CD4-positive, alpha-beta T cell treated with Interferon alpha-2 for 1 hour (primary cell): Measurements from ENCODE around the gene PLCB3.

Source experiments
- DNase-seq, 2 donors: peaks; one replicate each; pipeline ENCODE4 v3.0.0-alpha.2; 2020 to 2022

The PLCB3 gene

GRCh38 chr11:64290352-64291261 is 39.3 kb downstream of the PLCB3 start:
- no peak for DNase-seq

GRCh38 chr11:64291262-64291751 is 40.0 kb downstream of the PLCB3 start, which contains the start of gene KCNK4:
KCNK4 (plus strand) TSS chr11:64291302; CDS start chr11:64293019, 1,717 bp downstream.
- no peak for DNase-seq

GRCh38 chr11:64291752-64292459 is 40.6 kb downstream of the PLCB3 start:
- no peak for DNase-seq

- DNase-seq, result no peak
Observed at GRCh38 chr11:64292460-64293254, 41.3 kb downstream of the PLCB3 start.

- DNase-seq, result no peak
Observed at GRCh38 chr11:64294774-64295173, 43.4 kb downstream of the PLCB3 start.

- DNase-seq, result no peak
Observed at GRCh38 chr11:64295760-64296159, 44.4 kb downstream of the PLCB3 start.

GRCh38 chr11:64296236-64296635 is 44.9 kb downstream of the PLCB3 start:
- DNase-seq, result no peak

- DNase-seq, result no peak
Observed at GRCh38 chr11:64296830-64297698, 45.7 kb downstream of the PLCB3 start.

- DNase-seq, result no peak
Observed at GRCh38 chr11:64297699-64298358, 46.5 kb downstream of the PLCB3 start.

- no peak for DNase-seq
Observed at GRCh38 chr11:64298966-64299846, 47.9 kb downstream of the PLCB3 start.

- no peak for DNase-seq
Observed at GRCh38 chr11:64299847-64300648, 48.7 kb downstream of the PLCB3 start, which contains the start of gene CATSPERZ. CATSPERZ (plus strand) TSS chr11:64300358; CDS start chr11:64300411, 53 bp downstream.

GRCh38 chr11:64303109-64304031 is 52.0 kb downstream of the PLCB3 start:
- no peak for DNase-seq

GRCh38 chr11:64304032-64304315 is 52.6 kb downstream of the PLCB3 start:
- no peak for DNase-seq

- peak; percentile 90 to 92 for DNase-seq
Observed at GRCh38 chr11:64304316-64305072, 53.2 kb downstream of the PLCB3 start.

- peak; percentile 98 to 99 for DNase-seq
Observed at GRCh38 chr11:64305075-64305690, 53.9 kb downstream of the PLCB3 start, which contains the start of gene ESRRA. ESRRA (plus strand) TSS chr11:64305524; CDS start chr11:64307180, 1,656 bp downstream.

- peak; percentile 71 to 80 for DNase-seq
Observed at GRCh38 chr11:64305691-64306562, 54.6 kb downstream of the PLCB3 start.
